NOMO-1 (cell line): ENCODE measurements around the gene CRELD2.

ENCODE experiments used
- DNase-seq, 2 experiments: peaks; one replicate each; lab custom pipeline; 2025; ENCODE audit not compliant: unreplicated experiment in 2 of 2; lab: John Stamatoyannopoulos, UW

The CRELD2 gene

DNA sequence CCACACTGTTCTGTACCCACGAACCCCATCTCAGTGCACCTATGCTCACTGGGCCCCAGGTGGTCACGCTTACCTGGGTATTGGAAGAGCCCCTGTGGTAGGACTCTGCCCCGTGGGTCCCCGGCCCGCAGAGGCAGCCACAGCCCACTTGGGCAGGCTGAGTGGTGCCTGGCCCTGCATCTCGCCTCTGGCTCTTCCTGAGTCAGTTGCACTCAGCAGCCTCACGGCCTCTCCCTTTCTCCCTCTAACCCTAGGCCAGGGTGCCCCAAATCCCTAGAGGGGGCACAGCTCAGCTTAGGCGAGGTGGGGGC lies 9.7 kb downstream of the CRELD2 start:
- DNase-seq = no peak

GRCh38 chr22:49928555-49929210 lies 10.2 kb downstream of the CRELD2 start:
- no peak for DNase-seq

GRCh38 chr22:49929211-49929979 lies 11.0 kb downstream of the CRELD2 start:
- DNase-seq = peak; percentile 35 to 55

DNA sequence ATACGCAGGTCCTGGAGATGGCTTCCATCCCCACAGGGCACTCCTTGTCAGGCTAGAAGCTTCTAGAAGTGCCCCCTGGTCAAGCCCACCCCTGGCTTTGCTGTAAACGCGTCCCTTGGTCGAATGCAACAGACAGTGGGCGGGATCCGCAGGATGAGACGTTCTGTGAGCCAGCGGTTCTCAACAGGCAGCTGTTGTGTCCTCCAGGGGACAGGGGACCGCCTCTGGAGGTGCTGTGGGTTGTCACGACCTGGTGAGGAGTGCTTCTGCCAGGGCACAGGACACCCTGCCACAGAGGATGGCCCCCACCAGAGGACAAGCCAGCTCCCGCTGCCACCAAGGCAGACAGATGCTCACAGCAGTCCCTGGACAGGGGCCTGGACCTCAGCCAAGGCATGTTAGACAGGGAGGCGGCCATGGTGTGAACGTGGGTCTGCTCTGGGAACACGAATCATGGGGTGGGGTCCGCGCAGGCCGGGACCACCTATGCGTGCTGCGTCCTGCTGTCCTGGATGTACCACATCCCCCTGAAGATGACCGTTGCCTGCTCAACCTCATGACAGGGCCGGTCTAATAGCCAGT lies 11.7 kb downstream of the CRELD2 start:
- DNase-seq = no peak

GRCh38 chr22:49930596-49931412 lies 12.4 kb downstream of the CRELD2 start:
- peak; percentile 80 to 92 for DNase-seq

GRCh38 chr22:49933236-49934159 lies 15.1 kb downstream of the CRELD2 start:
- no peak for DNase-seq

- DNase-seq = peak; percentile 12 to 17
Measured at GRCh38 chr22:49934160-49934890, 15.9 kb downstream of the CRELD2 start.

DNA sequence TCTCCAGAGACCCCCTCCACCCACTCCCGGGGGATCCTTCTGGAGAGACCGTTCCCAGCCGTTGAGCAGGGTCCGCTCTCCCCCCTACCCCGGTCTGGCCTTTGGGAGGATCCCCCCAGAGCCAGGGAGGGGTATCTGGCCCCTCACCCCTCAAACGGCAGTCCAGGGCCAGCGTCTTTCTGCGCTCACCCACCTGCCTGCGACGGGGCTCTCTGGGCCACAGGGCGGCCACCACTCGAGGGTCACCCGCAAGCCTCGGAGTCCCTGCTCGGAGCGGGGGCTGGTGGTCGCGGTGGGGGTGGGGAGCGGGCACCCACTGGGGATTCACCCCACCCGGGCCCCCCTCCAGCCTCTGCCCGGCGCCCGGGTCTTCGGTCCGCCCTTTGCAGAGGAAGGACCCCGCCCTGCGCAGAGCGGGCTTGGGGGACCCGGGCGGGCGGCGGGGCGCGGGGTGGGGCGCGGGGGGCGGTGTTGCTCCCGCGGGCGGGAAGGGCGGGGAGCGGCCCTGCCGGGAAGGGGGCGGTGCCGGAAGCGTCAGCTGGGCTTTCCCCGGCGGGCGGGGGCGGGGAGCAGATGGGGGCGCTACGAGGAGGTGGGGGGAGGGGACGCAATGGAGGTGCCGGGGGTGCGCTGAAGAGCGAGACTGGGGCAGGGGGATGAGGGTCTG lies 16.6 kb downstream of the CRELD2 start:
- peak; percentile 26 to 63 for DNase-seq

- DNase-seq = no peak
Measured at GRCh38 chr22:49935561-49935960, 17.1 kb downstream of the CRELD2 start.

DNA sequence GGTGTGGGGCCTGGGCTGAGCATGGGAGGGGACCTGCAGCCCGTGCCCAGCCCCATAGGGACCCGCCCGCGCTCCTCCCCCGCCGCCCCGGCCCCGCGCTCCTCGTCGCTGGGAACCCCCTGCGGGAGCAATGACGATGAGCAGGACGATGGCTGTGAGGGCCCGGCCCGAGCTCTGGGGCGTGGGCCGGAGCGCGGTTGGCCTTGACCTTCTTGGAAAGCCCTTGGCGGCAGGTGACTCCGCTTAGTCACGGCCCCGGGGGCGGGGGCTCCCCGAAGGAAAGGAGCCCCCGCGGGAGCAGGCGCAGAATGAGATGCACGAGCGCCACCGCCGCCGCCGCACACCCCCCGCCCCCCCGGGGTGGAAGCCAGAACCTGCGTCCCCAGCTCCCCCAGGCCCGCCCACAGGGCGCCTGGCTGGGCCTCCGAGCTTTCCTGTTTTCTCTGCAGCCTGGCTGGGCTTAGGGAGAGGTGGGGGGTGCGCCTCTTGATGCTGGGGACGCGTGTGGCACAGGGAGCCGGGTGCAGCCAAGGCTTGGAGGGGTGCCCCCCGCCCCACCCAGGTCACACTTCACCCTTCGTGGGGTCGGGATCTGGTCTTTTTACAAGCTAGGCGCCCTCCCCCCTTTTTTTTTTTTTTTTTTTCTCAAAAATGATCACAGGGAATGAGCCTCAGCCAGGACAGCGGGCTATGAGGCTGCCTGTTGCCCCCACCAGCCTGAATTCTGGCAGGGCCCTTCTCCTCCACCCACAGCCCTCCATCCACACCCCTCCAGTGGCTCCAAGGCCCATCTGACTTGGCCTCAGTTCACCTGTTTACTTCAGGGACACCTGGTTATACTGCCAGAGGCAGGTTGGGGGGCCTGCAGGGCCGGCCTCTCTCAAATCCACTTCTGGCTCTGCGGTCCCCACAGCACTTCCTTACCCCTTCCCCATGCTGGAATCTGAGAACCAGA lies 17.9 kb downstream of the CRELD2 start:
- peak; percentile 82 to 95 for DNase-seq

DNA sequence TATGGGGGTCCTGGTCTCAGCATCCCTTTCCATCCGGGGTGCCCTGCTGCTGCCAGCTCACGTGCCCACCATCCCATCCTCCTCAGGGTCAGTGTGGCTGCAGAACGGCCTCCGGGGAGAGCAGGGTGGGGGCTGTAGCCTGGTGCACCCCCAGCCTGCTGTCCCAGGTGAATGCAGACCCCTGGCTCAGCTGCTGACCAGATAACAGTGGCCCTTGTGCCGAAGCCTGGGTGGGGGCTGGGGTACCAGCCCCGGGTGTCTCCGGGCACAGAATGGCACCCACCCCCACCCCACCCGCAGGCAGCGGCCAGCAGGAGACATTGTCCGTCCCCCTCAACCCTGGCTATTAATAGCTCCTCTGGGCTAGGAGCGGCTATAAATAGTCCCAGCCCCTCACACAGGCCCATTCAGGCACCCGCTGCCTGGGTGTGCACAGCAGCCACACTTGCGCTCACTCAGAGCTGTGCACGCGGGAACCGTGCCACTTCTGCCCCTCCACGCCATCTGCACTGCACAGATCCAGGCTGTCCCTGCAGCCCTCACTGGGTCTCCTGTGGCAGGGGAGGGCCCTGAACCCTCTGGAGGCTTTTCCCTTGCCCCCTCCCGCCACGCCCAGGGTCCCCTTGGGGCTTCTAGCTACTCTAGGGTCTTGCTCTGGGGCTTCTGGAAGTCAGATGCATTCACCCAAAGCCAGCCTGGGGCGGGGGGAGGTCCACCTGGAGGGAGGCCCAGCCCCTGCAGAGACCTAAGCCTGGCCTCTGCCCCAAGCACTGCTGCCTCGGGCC lies 18.7 kb downstream of the CRELD2 start:
- DNase-seq = no peak

DNA sequence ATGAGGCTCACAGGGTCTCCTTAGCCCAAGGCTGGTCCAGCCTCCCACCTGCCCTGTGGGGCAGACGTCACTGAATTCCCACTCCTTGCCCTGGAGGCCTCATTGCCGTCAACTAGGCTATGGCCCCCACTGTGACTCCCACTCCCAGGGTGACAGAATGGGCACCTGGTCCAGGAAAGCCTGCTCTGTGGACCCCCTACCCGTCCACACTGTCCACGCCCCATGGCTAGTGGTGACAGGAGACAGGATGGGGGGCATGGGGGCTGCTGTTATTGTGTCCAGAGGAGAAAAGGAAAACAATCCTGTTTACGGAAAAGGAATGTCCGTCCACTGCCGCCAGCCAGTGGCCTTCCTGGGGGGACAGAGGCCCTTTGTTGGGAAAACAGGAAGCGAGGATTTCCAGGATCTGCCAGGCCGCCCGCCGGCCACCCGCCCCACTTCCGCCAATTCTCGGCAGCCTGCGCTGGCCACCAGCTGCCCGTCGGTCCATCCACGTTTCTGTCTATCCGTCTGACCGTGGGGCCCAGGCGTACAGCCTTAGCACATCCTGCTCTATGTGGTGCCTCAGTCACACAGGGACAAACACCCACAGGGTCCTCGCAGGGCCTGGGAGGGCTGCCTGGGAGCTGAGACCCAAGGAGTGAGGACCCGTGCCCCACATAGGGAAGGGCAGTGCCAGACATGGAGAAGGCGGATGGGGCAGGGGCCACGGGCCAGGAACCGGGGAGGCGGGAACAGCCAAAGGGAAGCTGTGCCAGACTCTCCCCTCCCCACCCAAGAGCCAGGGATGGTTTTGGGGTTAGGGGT lies 19.5 kb downstream of the CRELD2 start:
- no peak for DNase-seq

- DNase-seq = no peak
Measured at GRCh38 chr22:49938565-49939136, 20.2 kb downstream of the CRELD2 start.

GRCh38 chr22:49941507-49942316 lies 23.3 kb downstream of the CRELD2 start:
- DNase-seq = no peak
